Natural killer cell (primary cell): ENCODE measurements around the gene ARF5. TPM values are rescaled to one million over a fixed set of nuclear protein-coding genes. Genes with fewer than 3 reads are reported as not detected.

Experiments
- ATAC-seq, 3 donors: fragments of 150-1000 bp in 2 of 3; fragments of 200-7000 bp in 1 of 3; cut with Tn5 transposase; 1 replicate in 1 of 3; 2 replicates in 2 of 3; pipeline ENCODE4 v1.10.0; 2021; ENCODE audit warnings: mild to moderate bottlenecking in 2 of 3, moderate library complexity in 2 of 3
- DNase-seq, 2 donors: peaks; one replicate each; pipeline versions ENCODE4 v3.0.0 to v3.0.0-alpha.2; 2013 to 2021; ENCODE audit warnings: mixed read lengths in 1 of 2
- H3K27ac ChIP-seq: one replicate; pipeline ENCODE4 v1.5.1; 2013; ENCODE audit warnings: mild to moderate bottlenecking, low read length
- H3K27me3 ChIP-seq: one replicate; pipeline ENCODE4 v1.6.1; 2013; ENCODE audit warnings: low read length; ENCODE audit not compliant: control insufficient read depth, insufficient read depth
- H3K36me3 ChIP-seq: one replicate; pipeline ENCODE4 v1.6.1; 2013; ENCODE audit warnings: low read length; ENCODE audit not compliant: control insufficient read depth, insufficient read depth
- H3K4me1 ChIP-seq: one replicate; pipeline ENCODE4 v1.6.1; 2013; ENCODE audit warnings: low read length; ENCODE audit not compliant: control insufficient read depth, insufficient read depth
- H3K4me3 ChIP-seq: one replicate; pipeline ENCODE4 v1.5.1; 2013; ENCODE audit warnings: low read length
- H3K9me3 ChIP-seq: one replicate; pipeline ENCODE4 v1.6.1; 2013; ENCODE audit warnings: low read length; ENCODE audit not compliant: control insufficient read depth, insufficient read depth
- H3K27ac Mint-ChIP-seq, 2 donors: one replicate each; pipeline ENCODE4 v1.8.0; 2022; ENCODE audit warnings: mild to moderate bottlenecking in 2 of 2, mixed read lengths in 2 of 2, moderate library complexity in 1 of 2
- H3K27me3 Mint-ChIP-seq, 2 donors: one replicate each; pipeline ENCODE4 v1.8.0; 2022; ENCODE audit warnings: low read depth in 2 of 2, mixed read lengths in 2 of 2
- H3K36me3 Mint-ChIP-seq: one replicate; pipeline ENCODE4 v1.8.0; 2022; ENCODE audit warnings: mixed read lengths
- H3K4me1 Mint-ChIP-seq, 2 donors: one replicate each; pipeline ENCODE4 v1.8.0; 2022; ENCODE audit warnings: mixed read lengths in 2 of 2
- H3K4me3 Mint-ChIP-seq: one replicate; pipeline ENCODE4 v1.8.0; 2022; ENCODE audit warnings: mild to moderate bottlenecking, moderate library complexity, mixed read lengths
- H3K9me3 Mint-ChIP-seq, 2 donors: one replicate each; pipeline ENCODE4 v1.8.0; 2022; ENCODE audit warnings: mixed read lengths in 2 of 2
- CTCF ChIP-seq: fragments of 200-600 bp; IDR thresholded peaks from one replicate; pipeline ENCODE4 v1.8.0; 2022; ENCODE audit warnings: antibody characterized with exemption
- WGBS: methylation state at CpG from one replicate; pipeline ENCODE4 v1.1.7; 2013; ENCODE audit warnings: missing lambda C conversion rate; ENCODE audit not compliant: insufficient coverage; 5-methylcytosine and 5-hydroxymethylcytosine counted together
- intact Hi-C: fragments of 100-400 bp; cut with micrococcal nuclease; formaldehyde crosslinking; loops from one replicate; pipeline ENCODE4 v1.14.2; 2022
- total RNA-seq, 4 donors: library from RNA; stranded (reverse); fragments of 120-200 nt in 1 of 4; gene quantifications; one replicate each; pipeline versions ENCODE4 v1.2.3 to v1.2.4, GENCODE V29; 2013 to 2022

ARF5 gene
- total RNA-seq, 3 donors from 2014 or later (not counting 1 experiment from before 2014, with no cell fraction given) = 102 to 121 (median 109) TPM

- no peak overlapping the region for H3K27ac Mint-ChIP-seq
Measured at GRCh38 chr7:127608446-127608845, 20.2 kb downstream of the ARF5 start.

DNA sequence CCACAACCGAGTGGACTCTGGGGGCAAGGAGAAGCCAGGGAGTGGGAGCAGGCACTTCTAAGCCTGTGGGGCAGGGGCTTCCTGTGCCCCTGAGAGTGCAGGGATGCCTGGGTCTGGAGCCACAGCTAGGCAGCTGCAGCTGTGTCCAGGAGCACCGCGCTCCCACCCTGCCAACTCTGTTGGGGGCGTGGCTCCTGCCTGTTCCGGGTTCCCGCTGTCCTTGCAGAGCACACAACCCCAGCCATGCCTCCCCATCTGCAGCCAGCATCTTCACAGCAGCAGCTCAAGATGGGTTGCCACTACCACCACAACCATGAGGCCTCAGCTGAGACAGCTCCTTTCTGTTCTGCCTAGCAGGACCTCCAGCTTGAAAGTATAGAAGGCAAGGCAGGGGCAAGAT, 21.1 kb downstream of the ARF5 start:
- Histone ChIP-seq H3K27ac (no peak overlapping the region), H3K9me3 (no peaks in the 10 kb centered on the region), H3K4me3 (no peak overlapping the region), H3K27me3 (no peaks in the 10 kb centered on the region), H3K4me1 (no peaks in the 10 kb centered on the region), H3K36me3 (no peaks in the 10 kb centered on the region)
- Mint-ChIP-seq H3K36me3 (no peaks in the 10 kb centered on the region), H3K4me1 (no peaks in the 10 kb centered on the region), H3K4me3 (no peak overlapping the region), H3K27me3 (peaks cover 13 to 18% of the 10 kb centered on the region in 2 donors), H3K9me3 (no peaks in the 10 kb centered on the region), H3K27ac (no peak overlapping the region)
- DNase-seq (no peak), ATAC-seq (no peak)
- WGBS = 92% methylated on average over 6 of the region's 6 CpGs
- no peak for TF ChIP-seq CTCF
- intact Hi-C loops = no loop called here

More at GRCh38 chr7:127608446-127608845, 20.2 kb downstream of the ARF5 start:
- Histone ChIP-seq H3K4me3 (no peak overlapping the region), H3K27ac (no peak overlapping the region), H3K4me1 (no peaks in the 10 kb centered on the region), H3K36me3 (no peaks in the 10 kb centered on the region), H3K9me3 (no peaks in the 10 kb centered on the region), H3K27me3 (no peaks in the 10 kb centered on the region)
- no peak for TF ChIP-seq CTCF
- Mint-ChIP-seq H3K4me3 (no peak overlapping the region), H3K4me1 (no peaks in the 10 kb centered on the region), H3K9me3 (no peaks in the 10 kb centered on the region), H3K27me3 (peaks cover 4 to 15% of the 10 kb centered on the region in 2 donors), H3K36me3 (no peaks in the 10 kb centered on the region)
- ATAC-seq = no peak
- intact Hi-C loops = no loop called here
- 91% methylated on average over 5 of the region's 6 CpGs for WGBS
- no peak for DNase-seq

DNA sequence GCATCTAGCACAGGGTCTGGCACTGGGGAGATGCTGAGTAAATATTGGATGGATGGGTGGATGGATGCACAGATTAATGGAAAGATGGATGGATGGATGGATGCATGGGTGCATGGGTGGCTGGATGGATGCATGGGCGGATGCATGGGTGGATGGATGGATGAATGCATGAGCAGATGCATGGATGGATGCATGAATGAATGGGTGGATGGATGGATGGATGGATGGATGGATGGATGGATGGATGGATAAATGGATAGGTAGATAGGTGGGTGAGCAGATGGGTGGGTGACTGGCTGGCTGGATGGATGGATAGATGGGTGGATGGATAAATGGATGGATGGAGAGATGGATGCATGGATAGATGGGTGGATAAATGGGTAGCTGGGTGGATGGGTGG, 24.1 kb downstream of the ARF5 start:
- H3K27ac ChIP-seq = no peak overlapping the region
- no peaks in the 10 kb centered on the region for H3K4me1 Mint-ChIP-seq
- no peaks in the 10 kb centered on the region for H3K9me3 Mint-ChIP-seq
- TF ChIP-seq CTCF = no peak
- no peaks in the 10 kb centered on the region for H3K9me3 ChIP-seq
- H3K4me3 Mint-ChIP-seq = no peak overlapping the region
- no peaks in the 10 kb centered on the region for H3K27me3 ChIP-seq
- DNase-seq = no peak
- no peaks in the 10 kb centered on the region for H3K36me3 ChIP-seq
- H3K36me3 Mint-ChIP-seq = no peaks in the 10 kb centered on the region
- H3K4me1 ChIP-seq = no peaks in the 10 kb centered on the region
- no peak for ATAC-seq
- no peak overlapping the region for H3K27ac Mint-ChIP-seq
- peaks cover 27 to 28% of the 10 kb centered on the region in 2 donors for H3K27me3 Mint-ChIP-seq
- no peak overlapping the region for H3K4me3 ChIP-seq
- intact Hi-C loops = no loop called here
- WGBS = 93% methylated on average over 1 of the region's 1 CpG

DNA sequence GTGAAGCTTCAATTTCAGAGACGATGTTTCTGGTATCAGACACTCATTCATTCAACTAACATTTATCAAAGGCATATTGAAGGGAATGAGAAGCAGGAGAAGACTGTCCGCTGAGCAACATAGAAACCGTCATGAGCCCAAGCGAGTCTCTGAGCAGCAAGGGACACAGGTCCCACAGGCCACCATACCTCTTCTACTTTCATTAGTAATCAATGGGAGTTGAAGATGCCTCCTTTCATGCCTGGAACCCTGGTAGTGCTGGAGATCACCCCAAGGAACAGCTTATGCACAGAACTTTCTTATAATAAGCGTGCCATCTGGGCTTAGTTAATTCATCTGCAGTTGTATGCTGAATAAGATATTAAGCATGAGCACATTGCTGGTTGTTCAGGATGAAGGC, 28.5 kb downstream of the ARF5 start:
- no peaks in the 10 kb centered on the region for H3K36me3 Mint-ChIP-seq
- peaks cover 54 to 61% of the 10 kb centered on the region in 2 donors for H3K27me3 Mint-ChIP-seq
- ATAC-seq (no peak), DNase-seq (no peak)
- no peak overlapping the region for H3K4me3 Mint-ChIP-seq
- intact Hi-C loops = no loop called here
- Histone ChIP-seq H3K4me3 (no peak overlapping the region), H3K9me3 (no peaks in the 10 kb centered on the region), H3K27me3 (no peaks in the 10 kb centered on the region), H3K4me1 (no peaks in the 10 kb centered on the region), H3K27ac (no peak overlapping the region), H3K36me3 (no peaks in the 10 kb centered on the region)
- H3K4me1 Mint-ChIP-seq = peaks cover 0 to 7% of the 10 kb centered on the region in 2 donors
- H3K27ac Mint-ChIP-seq = no peak overlapping the region
- no peak for TF ChIP-seq CTCF
- WGBS = 94% methylated on average over 4 of the region's 5 CpGs
- no peaks in the 10 kb centered on the region for H3K9me3 Mint-ChIP-seq
